ENCODE data around the gene EMID1. TPM values are rescaled to one million over a fixed set of nuclear protein-coding genes. Genes with fewer than 3 reads are reported as not detected.

EMID1 gene
- total RNA-seq, 5 donors from 2014 or later (not counting 1 experiment from before 2014, with no cell fraction given) = 0.32 to 1.5 (median 0.76) TPM

DNA sequence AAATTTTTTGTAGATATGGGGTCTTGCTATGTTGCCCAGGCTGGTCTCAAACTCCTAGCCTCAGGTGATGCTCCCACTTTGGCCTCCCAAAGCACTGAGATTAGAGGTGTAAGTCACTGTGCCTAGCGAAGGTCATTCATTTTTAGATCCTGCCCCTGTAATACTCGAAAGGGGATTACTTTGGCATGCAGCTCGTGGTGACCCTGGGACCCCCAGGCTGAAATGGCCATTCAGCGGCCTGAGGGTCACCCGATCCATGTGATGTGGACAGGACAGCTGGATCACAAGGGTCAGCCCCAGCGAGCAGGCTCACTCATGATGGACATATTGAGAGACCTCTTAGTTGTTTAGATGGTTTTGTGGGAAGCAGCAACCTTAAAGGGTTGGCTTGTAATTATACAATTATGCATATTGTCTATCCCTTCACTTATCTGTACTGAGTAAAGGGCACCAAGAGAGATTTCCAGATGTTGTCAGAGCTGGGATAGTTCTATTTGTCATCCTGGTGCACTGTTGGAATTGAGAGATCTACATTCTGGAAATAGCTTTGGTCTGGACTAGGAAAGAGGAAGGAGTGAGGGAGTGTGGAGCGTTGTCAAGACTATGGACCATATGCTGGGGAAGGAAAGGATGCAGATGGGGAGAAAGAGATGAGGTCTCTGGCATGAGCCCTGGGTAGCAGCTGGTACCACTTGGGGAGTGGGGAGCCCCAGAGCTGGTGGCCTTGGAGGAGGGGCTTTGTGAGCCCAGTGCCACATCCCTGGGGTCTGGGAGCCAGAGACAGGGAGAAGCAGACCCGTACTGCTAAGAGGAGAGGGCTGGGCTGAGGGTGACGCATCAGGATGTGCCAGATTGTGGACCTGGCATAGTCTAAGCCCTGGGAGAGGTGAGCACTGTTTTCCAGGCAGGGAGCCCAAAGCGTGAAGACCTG, 46.5 kb downstream of the EMID1 start:
- no peak for DNase-seq
- H3K9me3 ChIP-seq = no peaks in the 10 kb centered on the region
- Mint-ChIP-seq H3K4me3 (no peak overlapping the region), H3K27ac (no peak overlapping the region), H3K36me3 (no peaks in the 10 kb centered on the region), H3K4me1 (no peaks in the 10 kb centered on the region), H3K27me3 (peaks cover 4 to 5% of the 10 kb centered on the region in 2 donors), H3K9me3 (no peaks in the 10 kb centered on the region)
- H3K27ac ChIP-seq (ENCODE audit: low read length) = no peak overlapping the region
- H3K27me3 ChIP-seq (replicated peaks in 1 of 2; ENCODE audit: control insufficient read depth in 2 of 2, extremely low read depth in 1 of 2, insufficient read depth in 2 of 2, low read length in 1 of 2) = peaks cover 0 to 16% of the 10 kb centered on the region in 2 experiments
- POLR2A ChIA-PET = no interaction called here
- no peaks in the 10 kb centered on the region for H3K36me3 ChIP-seq (ENCODE audit: control insufficient read depth in 2 of 2, extremely low read depth in 1 of 2, insufficient read depth in 1 of 2, low read length in 1 of 2)
- no peak for ATAC-seq (replicated peaks in 1 of 4)
- H3K4me1 ChIP-seq (ENCODE audit: control insufficient read depth in 1 of 2, extremely low read depth in 1 of 2, insufficient read depth in 2 of 2, low read length in 2 of 2) = peaks cover 0 to 2% of the 10 kb centered on the region in 2 experiments
- H3K4me3 ChIP-seq (ENCODE audit: control insufficient read depth in 1 of 2, extremely low read depth in 1 of 2, low read length in 1 of 2) = no peak overlapping the region
- WGBS (ENCODE audit: insufficient coverage) = 85% methylated on average over 9 of the region's 10 CpGs
- CTCF ChIA-PET = interaction anchor here (0.6 to 0.8 kb wide), 5 partner anchors 37 to 830 kb away, joined by 3 to 6 read pairs (median 4); no protein-coding TSS in a partner anchor

DNA sequence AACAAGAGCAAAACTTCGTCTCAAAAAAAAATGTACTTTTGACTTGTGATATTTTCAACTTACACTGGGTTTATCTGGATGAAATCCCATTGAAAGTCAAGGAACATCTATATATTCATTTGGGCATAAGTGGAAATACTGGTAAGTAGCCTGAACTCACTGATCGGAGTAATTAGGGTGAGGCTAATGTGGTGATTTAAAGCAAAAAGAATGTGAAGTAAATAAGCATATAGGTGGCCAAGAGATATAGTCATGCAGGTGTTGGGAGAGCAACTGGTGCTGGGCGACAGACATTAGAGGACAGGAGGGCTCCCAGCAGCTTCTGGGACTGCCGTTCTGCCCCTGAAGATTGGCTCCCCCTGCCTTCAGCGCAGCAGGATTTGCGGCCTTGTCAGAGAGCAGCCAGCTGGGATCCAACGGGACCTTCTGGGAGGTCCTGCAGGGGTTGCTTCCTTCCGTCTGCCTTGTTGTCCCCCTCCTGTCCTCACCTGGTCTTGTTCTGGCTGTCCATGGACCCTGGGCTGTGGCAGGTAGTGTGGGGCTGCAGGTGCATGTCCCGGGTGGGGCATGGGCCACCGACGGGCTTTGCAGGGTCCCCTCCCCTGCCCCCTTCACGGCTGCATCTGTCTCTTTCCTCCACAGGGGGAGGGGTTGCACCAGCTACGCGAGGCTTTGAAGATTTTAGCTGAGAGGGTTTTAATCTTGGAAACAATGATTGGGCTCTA, 48.0 kb downstream of the EMID1 start:
- H3K4me1 ChIP-seq (ENCODE audit: control insufficient read depth in 1 of 2, extremely low read depth in 1 of 2, insufficient read depth in 2 of 2, low read length in 2 of 2) = peaks cover 0 to 2% of the 10 kb centered on the region in 2 experiments
- Mint-ChIP-seq H3K4me1 (peaks cover 1 to 6% (median 5%) of the 10 kb centered on the region in 3 donors), H3K27ac (no peak overlapping the region), H3K4me3 (no peak overlapping the region), H3K27me3 (peaks cover 4 to 5% of the 10 kb centered on the region in 2 donors), H3K9me3 (no peaks in the 10 kb centered on the region), H3K36me3 (no peaks in the 10 kb centered on the region)
- H3K36me3 ChIP-seq (ENCODE audit: control insufficient read depth in 2 of 2, extremely low read depth in 1 of 2, insufficient read depth in 1 of 2, low read length in 1 of 2) = no peaks in the 10 kb centered on the region
- H3K9me3 ChIP-seq = no peaks in the 10 kb centered on the region
- H3K27me3 ChIP-seq (replicated peaks in 1 of 2; ENCODE audit: control insufficient read depth in 2 of 2, extremely low read depth in 1 of 2, insufficient read depth in 2 of 2, low read length in 1 of 2) = peaks cover 0 to 16% of the 10 kb centered on the region in 2 experiments
- CTCF ChIA-PET = no interaction called here
- no peak overlapping the region for H3K4me3 ChIP-seq (ENCODE audit: control insufficient read depth in 1 of 2, extremely low read depth in 1 of 2, low read length in 1 of 2)
- DNase-seq = no peak
- no peak overlapping the region for H3K27ac ChIP-seq (ENCODE audit: low read length)
- 94% methylated on average over 4 of the region's 14 CpGs for WGBS (ENCODE audit: insufficient coverage)
- POLR2A ChIA-PET = no interaction called here
- ATAC-seq (replicated peaks in 1 of 4) = no peak

DNA sequence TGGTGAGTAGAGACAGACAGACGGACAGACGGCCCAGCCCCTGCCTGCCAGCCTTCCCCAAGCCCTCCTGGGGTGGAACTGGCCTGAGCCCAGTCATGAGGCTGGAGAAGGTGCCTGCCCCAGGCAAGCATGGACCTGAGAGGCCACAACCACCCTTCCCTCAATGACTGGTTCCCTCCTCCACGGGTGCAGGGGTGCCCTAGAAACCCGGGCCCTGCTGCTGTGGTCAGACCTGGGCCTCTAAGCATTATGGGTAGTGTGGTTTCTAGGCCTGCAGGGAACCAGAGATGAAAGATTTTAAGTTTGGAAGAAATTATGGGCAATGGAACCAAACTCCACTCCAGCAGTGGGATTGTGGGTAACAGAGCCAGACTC, 48.6 kb downstream of the EMID1 start:
- ChIA-PET CTCF (no interaction called here), POLR2A (no interaction called here)
- H3K27me3 ChIP-seq (replicated peaks in 1 of 2; ENCODE audit: control insufficient read depth in 2 of 2, extremely low read depth in 1 of 2, insufficient read depth in 2 of 2, low read length in 1 of 2) = peaks cover 0 to 16% of the 10 kb centered on the region in 2 experiments
- peaks cover 1 to 6% (median 5%) of the 10 kb centered on the region in 3 donors for H3K4me1 Mint-ChIP-seq
- peaks cover 4 to 5% of the 10 kb centered on the region in 2 donors for H3K27me3 Mint-ChIP-seq
- peaks cover 0 to 2% of the 10 kb centered on the region in 2 donors for H3K36me3 ChIP-seq (ENCODE audit: control insufficient read depth in 2 of 2, extremely low read depth in 1 of 2, insufficient read depth in 1 of 2, low read length in 1 of 2)
- no peak overlapping the region for H3K27ac ChIP-seq (ENCODE audit: low read length)
- H3K4me3 ChIP-seq (ENCODE audit: control insufficient read depth in 1 of 2, extremely low read depth in 1 of 2, low read length in 1 of 2) = no peak overlapping the region
- no peak overlapping the region for H3K4me3 Mint-ChIP-seq
- no peak overlapping the region for H3K27ac Mint-ChIP-seq
- DNase-seq = no peak
- WGBS (ENCODE audit: insufficient coverage) = no CpG with 5 or more reads among the region's 4 CpGs
- no peaks in the 10 kb centered on the region for H3K9me3 ChIP-seq
- peaks cover 0 to 2% of the 10 kb centered on the region in 2 experiments for H3K4me1 ChIP-seq (ENCODE audit: control insufficient read depth in 1 of 2, extremely low read depth in 1 of 2, insufficient read depth in 2 of 2, low read length in 2 of 2)
- H3K36me3 Mint-ChIP-seq = no peaks in the 10 kb centered on the region
- no peak for ATAC-seq (replicated peaks in 1 of 4)
- no peaks in the 10 kb centered on the region for H3K9me3 Mint-ChIP-seq

DNA sequence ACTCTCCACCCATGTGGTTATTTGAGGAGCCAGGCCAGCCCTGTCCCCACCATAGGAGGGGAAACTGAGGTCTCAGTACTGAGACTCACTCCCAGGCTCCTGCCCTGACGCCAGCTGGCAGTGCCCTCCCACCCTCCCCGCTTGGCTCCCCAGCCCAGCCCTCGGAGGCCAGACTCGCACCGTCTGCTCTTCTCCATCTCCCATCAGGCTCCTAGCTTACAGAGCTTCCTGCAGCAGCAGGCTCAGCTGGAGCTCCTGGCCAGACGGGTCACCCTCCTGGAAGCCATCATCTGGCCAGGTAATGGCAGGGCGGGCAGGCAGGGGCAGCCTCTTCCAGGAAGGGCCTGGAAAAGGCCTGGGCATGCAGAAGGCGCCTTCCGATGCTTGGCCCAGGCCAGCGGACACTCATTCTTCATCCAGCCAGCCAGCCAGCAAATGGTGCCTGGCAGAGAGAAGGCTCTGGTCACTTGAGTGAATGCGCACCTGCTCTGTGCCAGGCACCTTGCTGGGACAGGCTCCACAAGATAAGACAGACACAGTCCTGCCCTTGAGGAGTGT, 49.4 kb downstream of the EMID1 start:
- Mint-ChIP-seq H3K4me1 (peaks cover 1 to 6% (median 5%) of the 10 kb centered on the region in 3 donors), H3K27ac (no peak overlapping the region), H3K4me3 (no peak overlapping the region), H3K27me3 (peaks cover 4 to 5% of the 10 kb centered on the region in 2 donors), H3K36me3 (no peaks in the 10 kb centered on the region), H3K9me3 (no peaks in the 10 kb centered on the region)
- POLR2A ChIA-PET = no interaction called here
- ATAC-seq (replicated peaks in 1 of 4) (no peak), DNase-seq (no peak)
- CTCF ChIA-PET = no interaction called here
- Histone ChIP-seq H3K4me3 (ENCODE audit: control insufficient read depth in 1 of 2, extremely low read depth in 1 of 2, low read length in 1 of 2) (no peak overlapping the region), H3K27ac (ENCODE audit: low read length) (no peak overlapping the region), H3K4me1 (ENCODE audit: control insufficient read depth in 1 of 2, extremely low read depth in 1 of 2, insufficient read depth in 2 of 2, low read length in 2 of 2) (peaks cover 0 to 2% of the 10 kb centered on the region in 2 experiments), H3K27me3 (replicated peaks in 1 of 2; ENCODE audit: control insufficient read depth in 2 of 2, extremely low read depth in 1 of 2, insufficient read depth in 2 of 2, low read length in 1 of 2) (peaks cover 0 to 16% of the 10 kb centered on the region in 2 experiments), H3K9me3 (no peaks in the 10 kb centered on the region), H3K36me3 (ENCODE audit: control insufficient read depth in 2 of 2, extremely low read depth in 1 of 2, insufficient read depth in 1 of 2, low read length in 1 of 2) (peaks cover 0 to 6% of the 10 kb centered on the region in 2 donors)
- 98% methylated on average over 10 of the region's 11 CpGs for WGBS (ENCODE audit: insufficient coverage)

DNA sequence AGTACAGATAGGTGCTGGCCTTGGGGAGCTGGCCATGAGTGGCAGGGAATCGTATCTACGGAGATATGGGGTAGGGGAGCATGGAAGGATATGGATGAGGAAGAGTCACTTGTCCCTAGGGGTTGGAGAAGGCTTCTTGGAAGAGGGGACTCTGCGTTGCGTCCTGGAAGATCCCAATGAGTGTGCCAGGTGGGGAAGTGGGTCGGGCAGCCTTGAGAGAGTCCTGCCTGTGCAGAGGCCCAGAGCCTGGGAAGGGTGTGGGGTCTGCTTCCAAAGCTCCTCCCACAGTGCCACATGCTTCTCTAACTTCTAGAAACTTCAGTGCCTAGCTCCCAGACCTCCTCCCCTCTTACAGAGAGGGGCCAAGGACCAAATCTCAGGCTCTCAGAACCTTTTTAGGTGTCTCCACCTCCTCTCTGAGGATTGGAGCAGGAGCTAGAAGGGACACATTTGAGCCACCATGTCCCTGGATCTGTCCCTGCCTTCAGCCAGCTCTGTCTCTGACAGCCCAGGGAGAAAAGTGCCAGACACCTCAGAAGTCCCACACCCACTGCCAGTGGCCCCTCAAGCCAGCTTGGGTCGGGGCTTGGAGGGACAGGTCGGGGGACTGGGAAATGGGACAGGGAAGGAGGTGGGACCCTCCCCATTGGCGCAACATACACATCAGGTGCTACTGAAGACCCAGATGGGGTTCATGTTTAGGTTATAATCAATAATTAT, 51.1 kb downstream of the EMID1 start:
- no peaks in the 10 kb centered on the region for H3K9me3 ChIP-seq
- ATAC-seq (replicated peaks in 1 of 4) (no peak), DNase-seq (no peak)
- no peaks in the 10 kb centered on the region for H3K9me3 Mint-ChIP-seq
- no peak overlapping the region for H3K27ac Mint-ChIP-seq
- H3K27ac ChIP-seq (ENCODE audit: low read length) = no peak overlapping the region
- peaks cover 0 to 12% of the 10 kb centered on the region in 2 experiments for H3K27me3 ChIP-seq (replicated peaks in 1 of 2; ENCODE audit: control insufficient read depth in 2 of 2, extremely low read depth in 1 of 2, insufficient read depth in 2 of 2, low read length in 1 of 2)
- no peak overlapping the region for H3K4me3 ChIP-seq (ENCODE audit: control insufficient read depth in 1 of 2, extremely low read depth in 1 of 2, low read length in 1 of 2)
- H3K27me3 Mint-ChIP-seq = peaks cover 4 to 5% of the 10 kb centered on the region in 2 donors
- no peak overlapping the region for H3K4me3 Mint-ChIP-seq
- H3K36me3 ChIP-seq (ENCODE audit: control insufficient read depth in 2 of 2, extremely low read depth in 1 of 2, insufficient read depth in 1 of 2, low read length in 1 of 2) = peaks cover 0 to 6% of the 10 kb centered on the region in 2 donors
- WGBS (ENCODE audit: insufficient coverage) = 94% methylated on average over 2 of the region's 8 CpGs
- ChIA-PET POLR2A (no interaction called here), CTCF (interaction anchor here (0.5 to 0.7 kb wide), 2 partner anchors 21 to 413 kb away, joined by 5 to 6 read pairs; no protein-coding TSS in a partner anchor)
- no peaks in the 10 kb centered on the region for H3K36me3 Mint-ChIP-seq
- peaks cover 1 to 6% (median 5%) of the 10 kb centered on the region in 3 donors for H3K4me1 Mint-ChIP-seq
- peaks cover 0 to 2% of the 10 kb centered on the region in 2 experiments for H3K4me1 ChIP-seq (ENCODE audit: control insufficient read depth in 1 of 2, extremely low read depth in 1 of 2, insufficient read depth in 2 of 2, low read length in 2 of 2)

DNA sequence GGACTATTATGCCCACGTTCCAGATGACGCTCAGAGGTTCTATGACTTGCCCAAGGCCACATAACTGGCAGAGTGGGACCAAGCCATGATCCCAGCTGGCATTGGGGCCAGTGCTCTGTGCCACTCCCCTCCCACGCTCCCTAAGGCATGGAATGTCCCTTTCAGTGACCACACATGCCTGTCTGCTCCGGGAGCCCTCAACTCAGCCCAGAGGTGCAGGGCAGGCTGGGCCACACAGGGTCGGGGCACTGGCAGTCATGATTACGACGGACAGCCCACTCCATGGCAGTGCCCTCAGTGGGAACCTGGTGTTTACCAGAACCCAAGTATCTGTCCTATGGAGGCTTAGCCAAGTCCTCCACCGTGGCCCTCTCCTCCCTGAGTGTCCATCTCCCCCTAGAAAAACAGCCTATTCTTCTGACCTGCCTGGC, 52.1 kb downstream of the EMID1 start:
- DNase-seq = no peak

More for the DNA sequence above, 52.1 kb downstream of the EMID1 start:
- CTCF ChIA-PET = no interaction called here
- no peak for ATAC-seq (replicated peaks in 1 of 4)
- Mint-ChIP-seq H3K27ac (no peak overlapping the region), H3K36me3 (no peaks in the 10 kb centered on the region), H3K9me3 (no peaks in the 10 kb centered on the region), H3K27me3 (no peaks in the 10 kb centered on the region), H3K4me1 (peaks cover 1 to 6% (median 5%) of the 10 kb centered on the region in 3 donors), H3K4me3 (no peak overlapping the region)
- no peak overlapping the region for H3K4me3 ChIP-seq (ENCODE audit: control insufficient read depth in 1 of 2, extremely low read depth in 1 of 2, low read length in 1 of 2)
- peaks cover 0 to 2% of the 10 kb centered on the region in 2 experiments for H3K4me1 ChIP-seq (ENCODE audit: control insufficient read depth in 1 of 2, extremely low read depth in 1 of 2, insufficient read depth in 2 of 2, low read length in 2 of 2)
- 77% methylated on average over 7 of the region's 8 CpGs for WGBS (ENCODE audit: insufficient coverage)
- H3K27ac ChIP-seq (ENCODE audit: low read length) = no peak overlapping the region
- peaks cover 0 to 12% of the 10 kb centered on the region in 2 experiments for H3K27me3 ChIP-seq (replicated peaks in 1 of 2; ENCODE audit: control insufficient read depth in 2 of 2, extremely low read depth in 1 of 2, insufficient read depth in 2 of 2, low read length in 1 of 2)
- POLR2A ChIA-PET = no interaction called here
- H3K9me3 ChIP-seq = no peaks in the 10 kb centered on the region
- peaks cover 0 to 6% of the 10 kb centered on the region in 2 donors for H3K36me3 ChIP-seq (ENCODE audit: control insufficient read depth in 2 of 2, extremely low read depth in 1 of 2, insufficient read depth in 1 of 2, low read length in 1 of 2)
